ENCODE results near the gene QKI.

QKI gene

GRCh38 chr6:163392533-163392932 is 22.0 kb upstream of the QKI start:
- no peak for DNase-seq

- DNase-seq: no peak
Measured at GRCh38 chr6:163393923-163394322, 20.6 kb upstream of the QKI start.

- no peak for DNase-seq
Measured at GRCh38 chr6:163394659-163395058, 19.9 kb upstream of the QKI start.

- DNase-seq: no peak
Measured at GRCh38 chr6:163395122-163395830, 19.2 kb upstream of the QKI start.

- DNase-seq: no peak
Measured at GRCh38 chr6:163395831-163396185, 18.7 kb upstream of the QKI start.

- no peak for DNase-seq
Measured at GRCh38 chr6:163397326-163397725, 17.2 kb upstream of the QKI start.

- no peak for DNase-seq
Measured at GRCh38 chr6:163398115-163398514, 16.4 kb upstream of the QKI start.

- no peak for DNase-seq
Measured at GRCh38 chr6:163398815-163399214, 15.7 kb upstream of the QKI start.

- DNase-seq: no peak
Measured at GRCh38 chr6:163400509-163400908, 14.0 kb upstream of the QKI start.

- no peak for DNase-seq
Measured at GRCh38 chr6:163401039-163401885, 13.3 kb upstream of the QKI start.

GRCh38 chr6:163402616-163403015 is 11.9 kb upstream of the QKI start:
- DNase-seq: no peak

- no peak for DNase-seq
Measured at GRCh38 chr6:163404825-163405265, 9.7 kb upstream of the QKI start.

GRCh38 chr6:163405412-163406309 is 8.9 kb upstream of the QKI start:
- DNase-seq: no peak

- no peak for DNase-seq
Measured at GRCh38 chr6:163406366-163406765, 8.2 kb upstream of the QKI start.

- DNase-seq: no peak
Measured at GRCh38 chr6:163406830-163407229, 7.7 kb upstream of the QKI start.

- no peak for DNase-seq
Measured at GRCh38 chr6:163408352-163408991, 6.0 kb upstream of the QKI start.

- no peak for DNase-seq
Measured at GRCh38 chr6:163409712-163410111, 4.8 kb upstream of the QKI start.

GRCh38 chr6:163412341-163412740 is 2.2 kb upstream of the QKI start:
- DNase-seq: no peak

- no peak for DNase-seq
Measured at GRCh38 chr6:163412801-163413344, 1.6 kb upstream of the QKI start.

- peak; percentile 92 for DNase-seq
Measured at GRCh38 chr6:163413345-163414116, 987 bp upstream of the QKI start.

GRCh38 chr6:163414946-163415619 is 565 bp downstream of the QKI start:
- no peak for DNase-seq

Data from activated CD4-positive, alpha-beta T cell treated with anti-CD3 and anti-CD28 coated beads, Interleukin-10, Interleukin-2, amounts not matched to agents 100 ng/mL and 50 ng/mL, durations not matched to agents 16 hours and 8 hours (primary cell).